SU-DHL-6 (cell line): ENCODE results near the gene DDAH2.

ENCODE experiments used
- H2AFZ ChIP-seq: fragments of 200-600 bp; sonication (generic); 2 replicates; pipeline ENCODE4 v1.6.1; 2014; ENCODE audit warnings: low read depth, mild to moderate bottlenecking, moderate library complexity, mixed read lengths, antibody characterized with exemption, low read length; ENCODE audit not compliant: severe bottlenecking
- H3F3A ChIP-seq: fragments of 200-600 bp; shearing (Covaris generic); 2 replicates; pipeline ENCODE4 v1.6.0; 2016; ENCODE audit warnings: antibody characterized with exemption, mild to moderate bottlenecking; ENCODE audit not compliant: insufficient read depth
- H3K27ac ChIP-seq: fragments of 200-600 bp; sonication (generic); 2 replicates; pipeline ENCODE4 v1.5.1; 2016; ENCODE audit warnings: low read depth, mild to moderate bottlenecking, low read length, moderate library complexity, mixed read lengths
- H3K27me3 ChIP-seq: fragments of 200-600 bp; sonication (generic), shearing (Covaris generic); 2 replicates; pipeline ENCODE4 v1.6.0; 2014; ENCODE audit warnings: mild to moderate bottlenecking, low read length
- H3K36me3 ChIP-seq: fragments of 200-600 bp; sonication (generic); 2 replicates; pipeline ENCODE4 v1.6.1; 2014; ENCODE audit warnings: mild to moderate bottlenecking, low read length, mixed read lengths
- H3K4me2 ChIP-seq: fragments of 300-600, 200-600 bp; shearing (Covaris generic), sonication (generic); 2 replicates; pipeline ENCODE4 v1.6.0; 2014; ENCODE audit warnings: low read length, low read depth, mild to moderate bottlenecking; ENCODE audit not compliant: poor library complexity, severe bottlenecking
- H3K4me3 ChIP-seq: fragments of 200-600 bp; sonication (generic); 2 replicates; pipeline ENCODE4 v1.5.1; 2014; ENCODE audit warnings: antibody characterized with exemption, low read length, mild to moderate bottlenecking, mixed read lengths; ENCODE audit not compliant: insufficient read depth, poor library complexity, severe bottlenecking
- H3K79me2 ChIP-seq: fragments of 200-600 bp; sonication (generic); 2 replicates; pipeline ENCODE4 v1.6.1; 2014; ENCODE audit warnings: mild to moderate bottlenecking, low read length, moderate library complexity; ENCODE audit not compliant: insufficient read depth
- H3K9ac ChIP-seq: fragments of 200-600 bp; sonication (generic); 2 replicates; pipeline ENCODE4 v1.7.0; 2014; ENCODE audit warnings: mild to moderate bottlenecking, low read length
- H3K9me2 ChIP-seq: fragments of 200-600 bp; sonication (generic); replicated peaks from 2 replicates; pipeline ENCODE4 v1.6.1; 2014; ENCODE audit warnings: low read length; ENCODE audit not compliant: insufficient read depth
- H3K9me3 ChIP-seq: fragments of 200-600 bp; sonication (generic); 2 replicates; pipeline ENCODE4 v1.6.1; 2014; ENCODE audit warnings: low read length, mixed read lengths; ENCODE audit not compliant: insufficient read depth
- H4K20me1 ChIP-seq: fragments of 200-600 bp; sonication (generic); 2 replicates; pipeline ENCODE4 v1.6.1; 2014; ENCODE audit warnings: low read depth, mild to moderate bottlenecking, antibody characterized with exemption, low read length, moderate library complexity, mixed read lengths
- EZH2phosphoT487 ChIP-seq: fragments of 200-600 bp; sonication (generic), shearing (Covaris generic); conservative IDR thresholded peaks from 2 replicates; pipeline ENCODE4 v1.6.1; 2018; ENCODE audit warnings: mild to moderate bottlenecking, antibody characterized with exemption, low read length, moderate library complexity, mixed read lengths
- TF ChIP-seq, protein P1 (sequence below): fragments of 200-600 bp; sonication (generic); IDR thresholded peaks from one replicate; pipeline ENCODE4 v1.5.1; 2017; ENCODE audit warnings: antibody characterized with exemption, mild to moderate bottlenecking, low read length, moderate library complexity; ENCODE audit not compliant: insufficient read depth, poor library complexity, severe bottlenecking

DDAH2 gene

DNA sequence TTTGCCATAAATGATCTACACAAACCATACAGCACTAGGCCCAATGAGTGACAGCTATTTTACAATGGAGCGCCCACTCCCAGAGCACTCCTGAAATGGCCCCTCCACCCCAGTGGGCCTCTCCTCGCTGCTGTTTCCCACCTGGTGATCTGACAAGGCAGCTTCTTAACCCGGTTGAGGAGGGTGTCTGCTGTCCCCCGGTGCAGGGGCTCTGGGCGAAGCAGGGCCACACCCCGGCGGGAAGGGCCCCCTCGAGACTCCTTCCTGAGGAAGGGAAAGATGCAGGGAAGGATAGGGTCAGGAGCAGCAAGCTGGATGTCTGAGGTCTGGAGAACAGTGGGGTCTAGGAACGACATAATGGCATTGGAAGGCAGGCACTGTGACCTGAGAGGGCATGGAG is 36.2 kb downstream of the DDAH2 start:
- Histone ChIP-seq H3K4me2 (no peak overlapping the region), H3F3A (0 out of 2 replicates have a peak, but pooled peaks cover 3% of the 10 kb centered on the region), H3K4me3 (no peak overlapping the region), H2AFZ (no peak overlapping the region), H3K9ac (no peak overlapping the region), H3K27me3 (no peaks in the 10 kb centered on the region), H3K9me3 (no peaks in the 10 kb centered on the region), H3K27ac (no peak overlapping the region), H3K79me2 (no peaks in the 10 kb centered on the region), H3K9me2 (no peaks in the 10 kb centered on the region), H4K20me1 (no peaks in the 10 kb centered on the region), H3K36me3 (peaks cover 5% of the 10 kb centered on the region; the same call in 1 of the 2 replicates)
- TF ChIP-seq EZH2phosphoT487, result no peak
- TF ChIP-seq, protein P1, sequence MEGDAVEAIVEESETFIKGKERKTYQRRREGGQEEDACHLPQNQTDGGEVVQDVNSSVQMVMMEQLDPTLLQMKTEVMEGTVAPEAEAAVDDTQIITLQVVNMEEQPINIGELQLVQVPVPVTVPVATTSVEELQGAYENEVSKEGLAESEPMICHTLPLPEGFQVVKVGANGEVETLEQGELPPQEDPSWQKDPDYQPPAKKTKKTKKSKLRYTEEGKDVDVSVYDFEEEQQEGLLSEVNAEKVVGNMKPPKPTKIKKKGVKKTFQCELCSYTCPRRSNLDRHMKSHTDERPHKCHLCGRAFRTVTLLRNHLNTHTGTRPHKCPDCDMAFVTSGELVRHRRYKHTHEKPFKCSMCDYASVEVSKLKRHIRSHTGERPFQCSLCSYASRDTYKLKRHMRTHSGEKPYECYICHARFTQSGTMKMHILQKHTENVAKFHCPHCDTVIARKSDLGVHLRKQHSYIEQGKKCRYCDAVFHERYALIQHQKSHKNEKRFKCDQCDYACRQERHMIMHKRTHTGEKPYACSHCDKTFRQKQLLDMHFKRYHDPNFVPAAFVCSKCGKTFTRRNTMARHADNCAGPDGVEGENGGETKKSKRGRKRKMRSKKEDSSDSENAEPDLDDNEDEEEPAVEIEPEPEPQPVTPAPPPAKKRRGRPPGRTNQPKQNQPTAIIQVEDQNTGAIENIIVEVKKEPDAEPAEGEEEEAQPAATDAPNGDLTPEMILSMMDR, result no peak

DNA sequence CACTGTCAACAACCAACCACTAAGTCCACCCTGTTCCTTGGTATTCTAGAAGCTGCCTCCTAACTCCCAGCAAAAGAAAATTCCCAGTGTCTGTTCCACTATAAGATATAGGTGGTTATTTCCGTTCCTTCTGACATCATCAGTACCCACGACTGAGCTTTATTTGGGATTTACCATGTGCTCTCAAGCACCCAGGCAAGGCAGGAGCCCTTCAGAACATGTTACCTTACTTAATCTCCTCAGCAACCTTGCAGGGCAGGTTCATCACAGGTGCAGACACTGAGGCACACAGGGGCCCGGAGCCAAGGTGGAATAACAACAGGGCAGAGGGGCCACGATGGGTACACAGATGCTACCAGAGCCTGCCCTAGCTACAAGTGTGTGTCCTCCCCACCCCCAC is 36.7 kb downstream of the DDAH2 start:
- Histone ChIP-seq H3K27me3 (no peaks in the 10 kb centered on the region), H3K36me3 (peaks cover 5% of the 10 kb centered on the region; the same call in 1 of the 2 replicates), H3K79me2 (no peaks in the 10 kb centered on the region), H3K9me2 (no peaks in the 10 kb centered on the region), H2AFZ (no peak overlapping the region), H3K9me3 (no peaks in the 10 kb centered on the region), H3K4me2 (no peak overlapping the region), H4K20me1 (no peaks in the 10 kb centered on the region), H3K27ac (no peak overlapping the region), H3K9ac (no peak overlapping the region), H3F3A (no peaks in the 10 kb centered on the region), H3K4me3 (no peak overlapping the region)
- no peak for TF ChIP-seq EZH2phosphoT487
- TF ChIP-seq, protein P1, result no peak

- H3K36me3 ChIP-seq, result peaks cover 5% of the 10 kb centered on the region; the same call in 1 of the 2 replicates
- H3K9ac ChIP-seq, result no peak overlapping the region
- H3K27me3 ChIP-seq, result no peaks in the 10 kb centered on the region
- H3K4me3 ChIP-seq, result no peak overlapping the region
- H4K20me1 ChIP-seq, result no peaks in the 10 kb centered on the region
- no peak overlapping the region for H3K27ac ChIP-seq
- no peak overlapping the region for H2AFZ ChIP-seq
- no peaks in the 10 kb centered on the region for H3K9me3 ChIP-seq
- H3K9me2 ChIP-seq, result no peaks in the 10 kb centered on the region
- H3F3A ChIP-seq, result no peaks in the 10 kb centered on the region
- H3K79me2 ChIP-seq, result no peaks in the 10 kb centered on the region
- no peak for TF ChIP-seq EZH2phosphoT487
- TF ChIP-seq, protein P1, result no peak
- no peak overlapping the region for H3K4me2 ChIP-seq
These were observed 37.5 kb downstream of the DDAH2 start for GRCh38 chr6:31691564-31692108.
